Upper lobe of right lung (tissue), 1 donor: Measurements from ENCODE around the gene CDIPT. TPM values are rescaled to one million over a fixed set of nuclear protein-coding genes. Genes with fewer than 3 reads are reported as not detected.

Experiments
- ATAC-seq: fragments of 200-7000 bp; cut with Tn5 transposase; one replicate; pipeline ENCODE4 v1.9.1; 2020; ENCODE audit warnings: mild to moderate bottlenecking, moderate library complexity
- DNase-seq: peaks from one replicate; pipeline ENCODE4 v3.0.0-alpha.2; 2020
- H3K27ac ChIP-seq: fragments of 200-600 bp; one replicate; pipeline ENCODE4 v1.8.0; 2022
- H3K27me3 ChIP-seq: fragments of 200-600 bp; one replicate; pipeline ENCODE4 v1.8.0; 2022; ENCODE audit warnings: mild to moderate bottlenecking
- H3K36me3 ChIP-seq: fragments of 200-600 bp; one replicate; pipeline ENCODE4 v1.8.0; 2022
- H3K4me1 ChIP-seq: fragments of 200-600 bp; one replicate; pipeline ENCODE4 v1.8.0; 2022
- H3K4me3 ChIP-seq: fragments of 200-600 bp; one replicate; pipeline ENCODE4 v1.8.0; 2022; ENCODE audit warnings: mild to moderate bottlenecking
- H3K9me3 ChIP-seq: fragments of 200-600 bp; one replicate; pipeline ENCODE4 v1.8.0; 2022
- CTCF ChIP-seq: fragments of 200-600 bp; IDR thresholded peaks from one replicate; pipeline ENCODE4 v1.8.0; 2022; ENCODE audit warnings: antibody characterized with exemption
- intact Hi-C: fragments of 100-400 bp; cut with DNase I; formaldehyde crosslinking; loops from one replicate; pipeline ENCODE4 v1.11.0; 2022
- total RNA-seq: library from RNA; stranded (reverse); fragmentation: NEBNext Ultra II Directional; extraction: Animal tissue kit (Norgen Biotek cat#: 25700); gene quantifications from one replicate; pipeline ENCODE4 v1.2.1, GENCODE V29; 2021
- donor health status: DM: no; HTN: yes; CAD: no; lungs with severe emphysema.

CDIPT gene
- total RNA-seq, 1 donor from 2014 or later, result 83.2 TPM

GRCh38 chr16:29821643-29822115 lies 41.3 kb downstream of the CDIPT start:
- peak; percentile 64 for ATAC-seq
- H3K36me3 ChIP-seq, result peaks cover 10% of the 10 kb centered on the region
- peak overlapping the region; percentile 84 for H3K4me3 ChIP-seq
- no peaks in the 10 kb centered on the region for H3K27me3 ChIP-seq
- peaks cover 75% of the 10 kb centered on the region for H3K4me1 ChIP-seq
- peak overlapping the region; percentile 93 for H3K27ac ChIP-seq
- TF ChIP-seq CTCF, result no peak
- no peaks in the 10 kb centered on the region for H3K9me3 ChIP-seq
- intact Hi-C loops, result no loop called here
- no peak for DNase-seq

- peak overlapping the region; percentile 84 for H3K4me3 ChIP-seq
- no peaks in the 10 kb centered on the region for H3K9me3 ChIP-seq
- ATAC-seq (peak; percentile 71), DNase-seq (peak; percentile 91)
- peak overlapping the region; percentile 93 for H3K27ac ChIP-seq
- peaks cover 68% of the 10 kb centered on the region for H3K4me1 ChIP-seq
- intact Hi-C loops, result no loop called here
- peaks cover 10% of the 10 kb centered on the region for H3K36me3 ChIP-seq
- no peaks in the 10 kb centered on the region for H3K27me3 ChIP-seq
- no peak for TF ChIP-seq CTCF
Measured at GRCh38 chr16:29820730-29821642, 42.0 kb downstream of the CDIPT start.

- peak; percentile 86 for DNase-seq
- Histone ChIP-seq H3K4me1 (peaks cover 62% of the 10 kb centered on the region), H3K36me3 (peaks cover 10% of the 10 kb centered on the region), H3K9me3 (no peaks in the 10 kb centered on the region), H3K4me3 (peak within 1 kb of the TSS; percentile 84), H3K27ac (peak within 1 kb of the TSS; percentile 93), H3K27me3 (no peaks in the 10 kb centered on the region)
- intact Hi-C loops, result no loop called here
- no peak for TF ChIP-seq CTCF
- peak; percentile 55 for ATAC-seq
Measured at GRCh38 chr16:29820271-29820701, 42.7 kb downstream of the CDIPT start, which contains the start of gene MVP. MVP (plus strand) TSS chr16:29820462; CDS start chr16:29830550, 10,088 bp downstream.

- Histone ChIP-seq H3K27me3 (no peaks in the 10 kb centered on the region), H3K9me3 (no peaks in the 10 kb centered on the region), H3K4me3 (peak overlapping the region; percentile 84), H3K4me1 (peaks cover 62% of the 10 kb centered on the region), H3K27ac (peak overlapping the region; percentile 93), H3K36me3 (peaks cover 10% of the 10 kb centered on the region)
- DNase-seq, result peak; percentile 67
- intact Hi-C loops, result no loop called here
- no peak for ATAC-seq
- no peak for TF ChIP-seq CTCF
Measured at GRCh38 chr16:29819506-29819905, 43.5 kb downstream of the CDIPT start.

- Histone ChIP-seq H3K9me3 (no peaks in the 10 kb centered on the region), H3K27ac (no peak overlapping the region), H3K36me3 (peaks cover 10% of the 10 kb centered on the region), H3K4me1 (peaks cover 47% of the 10 kb centered on the region), H3K4me3 (no peak overlapping the region), H3K27me3 (no peaks in the 10 kb centered on the region)
- intact Hi-C loops, result no loop called here
- no peak for ATAC-seq
- no peak for TF ChIP-seq CTCF
- no peak for DNase-seq
Measured at GRCh38 chr16:29818082-29818481, 44.9 kb downstream of the CDIPT start.
